Astrocyte of the cerebellum (primary cell): ENCODE results near the gene AGBL5.
"Not testable (repeated sequence)": the region's sequence is repeated elsewhere in the genome, so short reads cannot be mapped to it uniquely, and the experiment has no call there.

Source experiments
- DNase-seq: peaks from one replicate; pipeline ENCODE4 v3.0.0-alpha.2; 2011; ENCODE audit warnings: low read depth
- H3K4me3 ChIP-seq: 2 replicates; pipeline ENCODE4 v1.5.1; 2011; ENCODE audit warnings: mild to moderate bottlenecking, low read depth, low read length, moderate library complexity
- CTCF ChIP-seq: IDR thresholded peaks from 2 replicates; pipeline ENCODE4 v1.5.1; 2012; ENCODE audit warnings: low read length, low read depth, moderate library complexity, mild to moderate bottlenecking; ENCODE audit errors: missing control alignments
- in situ Hi-C: cut with HindIII; loops from 2 replicates; pipeline ENCODE4 v1.10.0; 2017; ENCODE audit warnings: low sequenced_read_pairs

The AGBL5 gene

GRCh38 chr2:27117995-27118524 is 66.6 kb downstream of the AGBL5 start:
- DNase-seq, result no peak
- in situ Hi-C loops, result loop anchor here (10.0 kb wide), 1 partner anchor 77 kb away; no protein-coding TSS in a partner anchor
- peak overlapping the region; percentile 33 for H3K4me3 ChIP-seq
- no peak for TF ChIP-seq CTCF

GRCh38 chr2:27118525-27119329 is 67.3 kb downstream of the AGBL5 start, which contains the start of gene CGREF1:
CGREF1 (minus strand) TSS chr2:27119128; CDS start chr2:27104366, 14,762 bp downstream.
- no peak for DNase-seq
- peak within 1 kb of the TSS; percentile 33 for H3K4me3 ChIP-seq
- in situ Hi-C loops, result loop anchor here (10.0 kb wide), 1 partner anchor 76 kb away; no protein-coding TSS in a partner anchor
- TF ChIP-seq CTCF, result no peak

GRCh38 chr2:27119330-27119670 is 67.8 kb downstream of the AGBL5 start:
- peak overlapping the region; percentile 33 for H3K4me3 ChIP-seq
- in situ Hi-C loops, result loop anchor here (10.0 kb wide), 1 partner anchor 76 kb away; no protein-coding TSS in a partner anchor
- not testable (repeated sequence) for DNase-seq
